ENCODE results near the gene CNTN1.

The CNTN1 gene

GRCh38 chr12:40792792-40793386 is 100.7 kb downstream of the CNTN1 start:
- no peak overlapping the region for H3K27ac ChIP-seq
- no peak for TF ChIP-seq ZFX (IDR thresholded peaks at IDR 0.05)
- TF ChIP-seq, protein P1, sequence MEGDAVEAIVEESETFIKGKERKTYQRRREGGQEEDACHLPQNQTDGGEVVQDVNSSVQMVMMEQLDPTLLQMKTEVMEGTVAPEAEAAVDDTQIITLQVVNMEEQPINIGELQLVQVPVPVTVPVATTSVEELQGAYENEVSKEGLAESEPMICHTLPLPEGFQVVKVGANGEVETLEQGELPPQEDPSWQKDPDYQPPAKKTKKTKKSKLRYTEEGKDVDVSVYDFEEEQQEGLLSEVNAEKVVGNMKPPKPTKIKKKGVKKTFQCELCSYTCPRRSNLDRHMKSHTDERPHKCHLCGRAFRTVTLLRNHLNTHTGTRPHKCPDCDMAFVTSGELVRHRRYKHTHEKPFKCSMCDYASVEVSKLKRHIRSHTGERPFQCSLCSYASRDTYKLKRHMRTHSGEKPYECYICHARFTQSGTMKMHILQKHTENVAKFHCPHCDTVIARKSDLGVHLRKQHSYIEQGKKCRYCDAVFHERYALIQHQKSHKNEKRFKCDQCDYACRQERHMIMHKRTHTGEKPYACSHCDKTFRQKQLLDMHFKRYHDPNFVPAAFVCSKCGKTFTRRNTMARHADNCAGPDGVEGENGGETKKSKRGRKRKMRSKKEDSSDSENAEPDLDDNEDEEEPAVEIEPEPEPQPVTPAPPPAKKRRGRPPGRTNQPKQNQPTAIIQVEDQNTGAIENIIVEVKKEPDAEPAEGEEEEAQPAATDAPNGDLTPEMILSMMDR (conservative IDR thresholded peaks at IDR 0.05): no peak

GRCh38 chr12:40793471-40793870 is 101.2 kb downstream of the CNTN1 start:
- no peak for TF ChIP-seq ZFX (IDR thresholded peaks at IDR 0.05)
- TF ChIP-seq, protein P1 (conservative IDR thresholded peaks at IDR 0.05): no peak
- H3K27ac ChIP-seq: no peak overlapping the region

DNA sequence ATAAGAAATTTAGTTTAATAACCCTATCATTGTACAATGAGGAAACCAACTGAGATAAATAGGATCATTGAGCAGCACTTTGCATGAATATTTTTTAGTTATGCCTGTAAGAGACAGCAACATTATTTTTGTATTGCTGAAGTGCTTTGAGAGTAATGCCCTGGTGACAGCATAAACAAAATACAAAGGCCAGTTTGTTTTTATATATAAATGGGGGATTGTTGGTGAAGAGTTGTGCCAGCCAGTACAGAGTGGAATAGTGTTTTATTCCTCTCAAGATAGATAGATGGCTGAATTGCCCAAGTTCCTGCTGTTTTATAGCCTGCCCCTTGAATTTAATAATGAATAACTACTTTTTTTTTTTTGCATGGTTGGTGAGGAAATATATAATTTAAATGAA is 101.8 kb downstream of the CNTN1 start:
- TF ChIP-seq, protein P1 (conservative IDR thresholded peaks at IDR 0.05): no peak
- TF ChIP-seq ZFX (IDR thresholded peaks at IDR 0.05): no peak
- H3K27ac ChIP-seq: no peak overlapping the region

- TF ChIP-seq, protein P1 (conservative IDR thresholded peaks at IDR 0.05): no peak
- no peak for TF ChIP-seq ZFX (IDR thresholded peaks at IDR 0.05)
- no peak overlapping the region for H3K27ac ChIP-seq
Observed at GRCh38 chr12:40801082-40801481, 108.8 kb downstream of the CNTN1 start.

- H3K27ac ChIP-seq: no peak overlapping the region
- TF ChIP-seq ZFX (IDR thresholded peaks at IDR 0.05): no peak
- TF ChIP-seq, protein P1 (conservative IDR thresholded peaks at IDR 0.05): no peak
Observed at GRCh38 chr12:40801861-40802260, 109.6 kb downstream of the CNTN1 start.

- H3K27ac ChIP-seq: no peak overlapping the region
- TF ChIP-seq, protein P1 (conservative IDR thresholded peaks at IDR 0.05): no peak
- no peak for TF ChIP-seq ZFX (IDR thresholded peaks at IDR 0.05)
Observed at GRCh38 chr12:40802656-40803055, 110.4 kb downstream of the CNTN1 start.

DNA sequence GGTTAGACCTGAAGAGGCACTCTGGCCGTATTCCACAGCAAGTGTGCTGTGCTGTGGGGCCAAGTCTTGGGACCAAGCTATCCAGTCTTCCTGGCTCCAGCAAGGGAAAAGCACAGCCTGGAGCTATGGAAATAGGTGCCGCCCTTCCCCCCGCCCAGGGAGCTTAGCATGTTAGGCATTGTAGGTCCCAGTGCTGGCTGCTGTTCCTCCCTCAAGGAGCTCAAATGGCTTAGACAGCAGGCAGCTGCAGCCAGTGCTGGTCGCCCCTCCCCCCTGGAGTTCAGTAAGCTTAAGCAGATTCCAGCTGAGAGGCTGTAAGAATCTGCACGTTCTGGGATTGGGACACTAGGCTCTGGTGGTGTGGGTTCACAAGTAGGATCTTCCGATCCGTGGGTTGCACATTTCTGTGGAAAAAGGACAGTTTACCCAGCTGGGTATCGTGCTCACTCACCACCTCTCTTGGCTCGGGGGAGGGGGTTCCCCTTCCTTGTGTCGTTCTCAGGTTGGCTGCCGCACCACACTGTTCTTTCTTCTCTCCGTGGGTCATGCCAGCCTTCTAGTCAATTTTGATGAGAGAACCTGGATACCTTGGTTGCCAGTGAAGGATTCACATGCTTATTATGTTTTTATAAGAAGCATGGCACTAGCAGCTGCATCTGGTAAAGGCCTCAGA is 127.3 kb downstream of the CNTN1 start:
- TF ChIP-seq ZFX (IDR thresholded peaks at IDR 0.05): no peak
- TF ChIP-seq, protein P1 (conservative IDR thresholded peaks at IDR 0.05): no peak
- H3K27ac ChIP-seq: no peak overlapping the region
